ENCODE results near the gene PACRG. TPM values are rescaled to one million over a fixed set of nuclear protein-coding genes. Genes with fewer than 3 reads are reported as not detected.

Gene PACRG
- total RNA-seq, 1 experiment from 2014 or later = not detected

GRCh38 chr6:162683135-162683534 is 44.6 kb upstream of the PACRG start:
- no peaks in the 10 kb centered on the region for H3K27me3 ChIP-seq (replicated peaks; ENCODE audit: control insufficient read depth, insufficient read depth, low read length)
- DNase-seq = no peak
- H3K4me1 ChIP-seq = peaks cover 9% of the 10 kb centered on the region
- no peaks in the 10 kb centered on the region for H3K27me3 Mint-ChIP-seq (ENCODE audit: insufficient read depth, unreplicated experiment)
- no peak overlapping the region for H3K4me3 Mint-ChIP-seq (ENCODE audit: unreplicated experiment)
- ChIA-PET CTCF (no interaction called here), POLR2A (no interaction called here)
- H3K4me3 ChIP-seq (ENCODE audit: low read depth, low read length) = no peak overlapping the region
- no peak overlapping the region for H3K27ac Mint-ChIP-seq (ENCODE audit: unreplicated experiment)
- TF ChIP-seq, protein P1, sequence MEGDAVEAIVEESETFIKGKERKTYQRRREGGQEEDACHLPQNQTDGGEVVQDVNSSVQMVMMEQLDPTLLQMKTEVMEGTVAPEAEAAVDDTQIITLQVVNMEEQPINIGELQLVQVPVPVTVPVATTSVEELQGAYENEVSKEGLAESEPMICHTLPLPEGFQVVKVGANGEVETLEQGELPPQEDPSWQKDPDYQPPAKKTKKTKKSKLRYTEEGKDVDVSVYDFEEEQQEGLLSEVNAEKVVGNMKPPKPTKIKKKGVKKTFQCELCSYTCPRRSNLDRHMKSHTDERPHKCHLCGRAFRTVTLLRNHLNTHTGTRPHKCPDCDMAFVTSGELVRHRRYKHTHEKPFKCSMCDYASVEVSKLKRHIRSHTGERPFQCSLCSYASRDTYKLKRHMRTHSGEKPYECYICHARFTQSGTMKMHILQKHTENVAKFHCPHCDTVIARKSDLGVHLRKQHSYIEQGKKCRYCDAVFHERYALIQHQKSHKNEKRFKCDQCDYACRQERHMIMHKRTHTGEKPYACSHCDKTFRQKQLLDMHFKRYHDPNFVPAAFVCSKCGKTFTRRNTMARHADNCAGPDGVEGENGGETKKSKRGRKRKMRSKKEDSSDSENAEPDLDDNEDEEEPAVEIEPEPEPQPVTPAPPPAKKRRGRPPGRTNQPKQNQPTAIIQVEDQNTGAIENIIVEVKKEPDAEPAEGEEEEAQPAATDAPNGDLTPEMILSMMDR (IDR thresholded peaks at IDR 0.05; ENCODE audit: insufficient read depth in 1 of 2, low read depth in 1 of 2, low read length in 1 of 2, severe bottlenecking in 1 of 2, unreplicated experiment in 1 of 2) = no peak
- H3K9me3 ChIP-seq = no peaks in the 10 kb centered on the region
- no TSS peak for BruUV-seq (replicated peaks)
- no peaks in the 10 kb centered on the region for H3K36me3 Mint-ChIP-seq (ENCODE audit: insufficient read depth, unreplicated experiment)
- H3K9me3 Mint-ChIP-seq (ENCODE audit: unreplicated experiment) = no peaks in the 10 kb centered on the region
- H3K36me3 ChIP-seq (ENCODE audit: control insufficient read depth, insufficient read depth, low read length) = no peaks in the 10 kb centered on the region
- no peaks in the 10 kb centered on the region for H3K4me1 Mint-ChIP-seq (ENCODE audit: low read depth, unreplicated experiment)
- intact Hi-C loops (cut with micrococcal nuclease; ENCODE audit: unreplicated experiment) = no loop called here

- ChIA-PET CTCF (no interaction called here), POLR2A (no interaction called here)
- Histone ChIP-seq H3K4me1 (peaks cover 9% of the 10 kb centered on the region), H3K36me3 (ENCODE audit: control insufficient read depth, insufficient read depth, low read length) (no peaks in the 10 kb centered on the region), H3K27me3 (replicated peaks; ENCODE audit: control insufficient read depth, insufficient read depth, low read length) (no peaks in the 10 kb centered on the region), H3K9me3 (no peaks in the 10 kb centered on the region), H3K4me3 (ENCODE audit: low read depth, low read length) (no peak overlapping the region)
- Mint-ChIP-seq H3K27me3 (ENCODE audit: insufficient read depth, unreplicated experiment) (no peaks in the 10 kb centered on the region), H3K4me3 (ENCODE audit: unreplicated experiment) (no peak overlapping the region), H3K4me1 (ENCODE audit: low read depth, unreplicated experiment) (no peaks in the 10 kb centered on the region), H3K27ac (ENCODE audit: unreplicated experiment) (no peak overlapping the region), H3K36me3 (ENCODE audit: insufficient read depth, unreplicated experiment) (no peaks in the 10 kb centered on the region), H3K9me3 (ENCODE audit: unreplicated experiment) (no peaks in the 10 kb centered on the region)
- no TSS peak for BruUV-seq (replicated peaks)
- intact Hi-C loops (cut with micrococcal nuclease; ENCODE audit: unreplicated experiment) = no loop called here
- TF ChIP-seq, protein P1 (IDR thresholded peaks at IDR 0.05; ENCODE audit: insufficient read depth in 1 of 2, low read depth in 1 of 2, low read length in 1 of 2, severe bottlenecking in 1 of 2, unreplicated experiment in 1 of 2) = no peak
- no peak for DNase-seq
These were observed 43.7 kb upstream of the PACRG start for GRCh38 chr6:162684052-162684451.

- TF ChIP-seq, protein P1 (IDR thresholded peaks at IDR 0.05; ENCODE audit: insufficient read depth in 1 of 2, low read depth in 1 of 2, low read length in 1 of 2, severe bottlenecking in 1 of 2, unreplicated experiment in 1 of 2) = no peak
- Histone ChIP-seq H3K9me3 (no peaks in the 10 kb centered on the region), H3K27me3 (replicated peaks; ENCODE audit: control insufficient read depth, insufficient read depth, low read length) (no peaks in the 10 kb centered on the region), H3K4me3 (ENCODE audit: low read depth, low read length) (no peak overlapping the region), H3K36me3 (ENCODE audit: control insufficient read depth, insufficient read depth, low read length) (no peaks in the 10 kb centered on the region), H3K4me1 (peaks cover 9% of the 10 kb centered on the region)
- Mint-ChIP-seq H3K36me3 (ENCODE audit: insufficient read depth, unreplicated experiment) (no peaks in the 10 kb centered on the region), H3K9me3 (ENCODE audit: unreplicated experiment) (no peaks in the 10 kb centered on the region), H3K27me3 (ENCODE audit: insufficient read depth, unreplicated experiment) (no peaks in the 10 kb centered on the region), H3K27ac (ENCODE audit: unreplicated experiment) (no peak overlapping the region), H3K4me3 (ENCODE audit: unreplicated experiment) (no peak overlapping the region), H3K4me1 (ENCODE audit: low read depth, unreplicated experiment) (no peaks in the 10 kb centered on the region)
- intact Hi-C loops (cut with micrococcal nuclease; ENCODE audit: unreplicated experiment) = no loop called here
- ChIA-PET CTCF (no interaction called here), POLR2A (no interaction called here)
- no TSS peak for BruUV-seq (replicated peaks)
- DNase-seq = no peak
These were observed 42.8 kb upstream of the PACRG start for GRCh38 chr6:162684961-162685360.

Data from Caco-2 (cell line).